ENCODE measurements around the gene ELK4.

Gene ELK4

DNA sequence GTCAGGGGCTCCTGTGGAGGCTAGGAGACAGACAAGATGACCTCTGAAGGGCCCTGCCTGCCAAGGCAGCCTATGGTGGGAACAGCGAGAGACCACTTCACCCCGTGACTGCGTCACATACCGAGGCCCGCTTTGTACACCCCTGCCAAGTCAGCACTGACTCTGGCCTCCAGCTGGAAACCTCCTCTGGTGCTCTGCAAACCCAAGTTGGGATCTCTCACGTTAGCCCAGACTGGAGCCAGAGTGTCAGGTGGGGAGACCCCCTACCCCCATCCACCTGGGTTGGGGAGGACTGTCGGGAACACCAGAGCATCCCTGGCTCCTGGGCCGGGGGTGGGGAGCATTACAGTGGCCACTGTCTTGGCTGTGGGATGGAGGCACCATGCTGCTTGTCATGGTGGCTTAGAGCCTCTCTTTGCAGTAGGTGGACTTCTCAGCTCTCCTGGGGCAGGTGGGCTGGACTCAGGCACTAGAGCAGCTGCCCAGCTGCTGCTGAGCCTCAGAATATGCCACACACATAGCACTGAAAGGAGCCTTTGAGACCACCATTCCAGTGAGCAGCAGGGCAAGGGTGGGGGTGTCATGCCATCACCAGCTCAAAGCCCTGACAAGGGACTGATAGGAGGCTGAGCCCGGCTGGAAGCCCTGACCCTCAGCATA is 50.4 kb downstream of the ELK4 start:
- TF ChIP-seq, protein P1, sequence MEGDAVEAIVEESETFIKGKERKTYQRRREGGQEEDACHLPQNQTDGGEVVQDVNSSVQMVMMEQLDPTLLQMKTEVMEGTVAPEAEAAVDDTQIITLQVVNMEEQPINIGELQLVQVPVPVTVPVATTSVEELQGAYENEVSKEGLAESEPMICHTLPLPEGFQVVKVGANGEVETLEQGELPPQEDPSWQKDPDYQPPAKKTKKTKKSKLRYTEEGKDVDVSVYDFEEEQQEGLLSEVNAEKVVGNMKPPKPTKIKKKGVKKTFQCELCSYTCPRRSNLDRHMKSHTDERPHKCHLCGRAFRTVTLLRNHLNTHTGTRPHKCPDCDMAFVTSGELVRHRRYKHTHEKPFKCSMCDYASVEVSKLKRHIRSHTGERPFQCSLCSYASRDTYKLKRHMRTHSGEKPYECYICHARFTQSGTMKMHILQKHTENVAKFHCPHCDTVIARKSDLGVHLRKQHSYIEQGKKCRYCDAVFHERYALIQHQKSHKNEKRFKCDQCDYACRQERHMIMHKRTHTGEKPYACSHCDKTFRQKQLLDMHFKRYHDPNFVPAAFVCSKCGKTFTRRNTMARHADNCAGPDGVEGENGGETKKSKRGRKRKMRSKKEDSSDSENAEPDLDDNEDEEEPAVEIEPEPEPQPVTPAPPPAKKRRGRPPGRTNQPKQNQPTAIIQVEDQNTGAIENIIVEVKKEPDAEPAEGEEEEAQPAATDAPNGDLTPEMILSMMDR (conservative IDR thresholded peaks at IDR 0.05; ENCODE audit: low read length), result no peak

GRCh38 chr1:205580923-205581180 is 51.0 kb downstream of the ELK4 start:
- no peak overlapping the region for H3K4me3 ChIP-seq (ENCODE audit: low read length)
- TF ChIP-seq, protein P1 (conservative IDR thresholded peaks at IDR 0.05; ENCODE audit: low read length), result no peak
- no peak for DNase-seq (ENCODE audit: low read depth)

More for the DNA sequence above, 50.4 kb downstream of the ELK4 start:
- DNase-seq (ENCODE audit: low read depth), result no peak
- H3K4me3 ChIP-seq (ENCODE audit: low read length), result no peak overlapping the region

GRCh38 chr1:205580140-205580922 is 51.5 kb downstream of the ELK4 start:
- TF ChIP-seq, protein P1 (conservative IDR thresholded peaks at IDR 0.05; ENCODE audit: low read length), result no peak
- DNase-seq (ENCODE audit: low read depth), result no peak
- H3K4me3 ChIP-seq (ENCODE audit: low read length), result no peak overlapping the region

DNA sequence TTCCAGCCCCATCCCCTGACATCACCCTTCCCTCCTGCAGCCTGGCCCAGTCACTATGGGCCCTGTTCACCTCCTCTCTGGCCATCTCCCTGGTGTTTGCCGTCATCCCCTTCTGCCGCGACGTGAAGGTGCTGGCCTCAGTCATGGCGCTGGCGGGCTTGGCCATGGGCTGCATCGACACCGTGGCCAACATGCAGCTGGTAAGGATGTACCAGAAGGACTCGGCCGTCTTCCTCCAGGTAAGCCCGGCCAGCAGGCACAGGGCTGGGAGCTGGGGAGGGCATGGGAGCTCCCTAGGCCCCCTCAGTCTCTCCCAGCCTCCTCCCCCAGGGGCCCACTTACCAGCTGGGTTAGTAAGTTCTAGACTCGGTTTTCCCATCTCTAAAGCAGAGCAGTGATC is 52.1 kb downstream of the ELK4 start:
- no peak overlapping the region for H3K4me3 ChIP-seq (ENCODE audit: low read length)
- TF ChIP-seq, protein P1 (conservative IDR thresholded peaks at IDR 0.05; ENCODE audit: low read length), result no peak
- no peak for DNase-seq (ENCODE audit: low read depth)

- DNase-seq (ENCODE audit: low read depth), result no peak
- TF ChIP-seq, protein P1 (conservative IDR thresholded peaks at IDR 0.05; ENCODE audit: low read length), result no peak
- H3K4me3 ChIP-seq (ENCODE audit: low read length), result no peak overlapping the region
Observed at GRCh38 chr1:205578780-205579571, 52.8 kb downstream of the ELK4 start.

DNA sequence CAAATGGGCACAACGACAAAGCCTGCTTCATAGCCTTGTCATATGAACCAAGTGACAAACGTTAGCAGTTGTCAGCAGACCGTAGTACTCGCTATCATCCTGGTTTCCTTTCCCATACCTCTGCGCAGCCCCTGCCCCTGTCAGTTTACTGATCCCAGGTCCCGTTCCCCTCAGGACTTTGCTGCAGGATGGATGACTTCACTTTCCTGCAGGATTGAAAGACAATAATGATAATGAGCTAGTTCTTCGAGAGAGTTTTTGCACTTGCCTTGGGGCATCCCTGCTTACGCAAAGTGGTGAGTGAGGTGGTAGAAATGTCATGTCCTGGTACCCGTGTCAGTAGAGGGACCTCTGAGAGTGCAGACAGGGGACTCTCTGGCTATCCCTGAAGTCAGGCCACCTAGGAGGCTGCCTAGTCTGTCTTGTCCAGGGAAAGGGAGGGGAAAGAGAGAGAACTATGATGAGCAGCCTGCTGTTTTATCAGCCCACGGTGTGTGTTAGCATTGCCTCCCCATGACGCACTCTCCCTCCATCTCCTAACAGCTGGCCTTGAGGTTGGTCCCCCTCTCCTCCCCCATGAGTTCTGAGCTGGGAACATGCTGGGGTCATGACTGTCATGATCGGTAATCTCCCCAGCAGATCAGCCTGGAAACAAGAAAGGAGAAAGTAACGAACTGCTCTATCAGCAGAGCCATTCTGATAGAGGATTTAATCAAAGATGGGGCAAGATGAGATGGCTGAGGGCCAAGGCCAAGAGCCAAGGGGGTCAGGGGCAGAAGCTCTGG is 53.7 kb downstream of the ELK4 start:
- TF ChIP-seq, protein P1 (conservative IDR thresholded peaks at IDR 0.05; ENCODE audit: low read length), result no peak
- DNase-seq (ENCODE audit: low read depth), result no peak

More for the DNA sequence above, 53.7 kb downstream of the ELK4 start:
- H3K4me3 ChIP-seq (ENCODE audit: low read length), result no peak overlapping the region

Data from AG10803 (cell line).